Liver (tissue), 9 donors: ENCODE data around the gene KMT2B. TPM values are rescaled to one million over a fixed set of nuclear protein-coding genes. Genes with fewer than 3 reads are reported as not detected.
A peak's percentile ranks its signal among the peaks of the same experiment; 100 is the strongest.

ENCODE experiments used
- DNase-seq: peaks from one replicate; pipeline ENCODE4 v3.0.0-alpha.2; 2017; ENCODE audit warnings: low spot score
- H3K27ac ChIP-seq, 2 donors: one replicate each; pipeline ENCODE4 v1.7.0; 2013; ENCODE audit warnings: inconsistent platforms in 2 of 2, low read length in 2 of 2, control low read depth in 1 of 2, low read depth in 1 of 2, mild to moderate bottlenecking in 1 of 2
- H3K27me3 ChIP-seq, 4 donors: one replicate each; pipeline versions ENCODE4 v1.6.1 to v1.7.0; 2013; ENCODE audit warnings: low read length in 3 of 4, inconsistent platforms in 1 of 4, mild to moderate bottlenecking in 1 of 4, moderate library complexity in 1 of 4; ENCODE audit not compliant: control insufficient read depth in 4 of 4, insufficient read depth in 4 of 4
- H3K36me3 ChIP-seq, 4 donors: one replicate each; pipeline versions ENCODE4 v1.6.1 to v1.7.0; 2013; ENCODE audit warnings: low read length in 3 of 4, mild to moderate bottlenecking in 3 of 4, low read depth in 1 of 4, moderate library complexity in 1 of 4; ENCODE audit not compliant: control insufficient read depth in 4 of 4, insufficient read depth in 3 of 4
- H3K4me1 ChIP-seq, 4 donors: one replicate each; pipeline versions ENCODE4 v1.6.1 to v1.7.0; 2013; ENCODE audit warnings: low read length in 3 of 4, mild to moderate bottlenecking in 3 of 4, moderate library complexity in 1 of 4; ENCODE audit not compliant: control insufficient read depth in 4 of 4, insufficient read depth in 4 of 4
- H3K4me3 ChIP-seq, 3 donors: one replicate each; pipeline versions ENCODE4 v1.6.1 to v1.7.0; 2013; ENCODE audit warnings: low read length in 3 of 3, control low read depth in 1 of 3, low read depth in 1 of 3, mild to moderate bottlenecking in 1 of 3
- H3K9ac ChIP-seq, 2 donors: one replicate each; pipeline ENCODE4 v1.7.0; 2013; ENCODE audit warnings: low read length in 2 of 2, mild to moderate bottlenecking in 2 of 2, moderate library complexity in 2 of 2, control low read depth in 1 of 2, low read depth in 1 of 2
- H3K9me3 ChIP-seq, 4 donors: one replicate each; pipeline versions ENCODE4 v1.6.1 to v1.7.0; 2013; ENCODE audit warnings: low read length in 3 of 4; ENCODE audit not compliant: control insufficient read depth in 4 of 4
- EGR1 ChIP-seq, 2 donors: IDR thresholded peaks; 2 replicates each; pipeline ENCODE4 v1.6.1; 2016 to 2018; ENCODE audit warnings: antibody characterized with exemption in 2 of 2, low read depth in 2 of 2
- FOXA1 ChIP-seq: IDR thresholded peaks from 2 replicates; pipeline ENCODE4 v1.6.1; 2016; ENCODE audit warnings: antibody characterized with exemption
- GABPA ChIP-seq, 2 donors: IDR thresholded peaks in 1 of 2; conservative IDR thresholded peaks in 1 of 2; 2 replicates each; pipeline ENCODE4 v1.6.1; 2016; ENCODE audit warnings: antibody characterized with exemption in 2 of 2, mild to moderate bottlenecking in 1 of 2, moderate library complexity in 1 of 2
- HNF4A ChIP-seq, 2 donors: conservative IDR thresholded peaks; 2 replicates each; pipeline ENCODE4 v1.6.1; 2016; ENCODE audit warnings: antibody characterized with exemption in 2 of 2, mild to moderate bottlenecking in 2 of 2
- JUND ChIP-seq, 2 donors: IDR thresholded peaks; 2 replicates each; pipeline ENCODE4 v1.6.1; 2016; ENCODE audit warnings: antibody characterized with exemption in 2 of 2
- RAD21 ChIP-seq, 2 donors: IDR thresholded peaks; 2 replicates each; pipeline ENCODE4 v1.6.1; 2016; ENCODE audit warnings: antibody characterized with exemption in 2 of 2, mild to moderate bottlenecking in 2 of 2
- RXRA ChIP-seq, 2 donors: IDR thresholded peaks; 2 replicates each; pipeline ENCODE4 v1.6.1; 2017 to 2018; ENCODE audit warnings: antibody characterized with exemption in 2 of 2, mild to moderate bottlenecking in 1 of 2
- SP1 ChIP-seq: IDR thresholded peaks from 2 replicates; pipeline ENCODE4 v1.6.1; 2018; ENCODE audit warnings: antibody characterized with exemption, mild to moderate bottlenecking
- TAF1 ChIP-seq: conservative IDR thresholded peaks from 2 replicates; pipeline ENCODE4 v1.6.1; 2016; ENCODE audit warnings: antibody characterized with exemption, mild to moderate bottlenecking
- WGBS: extraction: QIAGEN DNeasy Blood & Tissue Kit; methylation state at CpG from one replicate; pipeline ENCODE4 v1.1.7; 2013; 5-methylcytosine and 5-hydroxymethylcytosine counted together
- polyA plus RNA-seq, 2 donors: library from polyadenylated mRNA; stranded (reverse) in 1 of 2; unstranded in 1 of 2; fragments of 200-250 nt in 1 of 2; fragments of >200 nt in 1 of 2; fragmentation: Nextera tagmentation in 1 of 2; extraction: Ambion mirVana in 1 of 2; gene quantifications; one replicate each; pipeline versions ENCODE4 v1.2.1 to v1.2.3, GENCODE V29; 2013 to 2015
- total RNA-seq, 2 donors: library from RNA; depleted of rRNA; stranded (reverse); fragments of >200 nt; gene quantifications; one replicate each; pipeline ENCODE4 v1.2.3, GENCODE V29; 2014
- TF ChIP-seq, protein P1 (sequence below): IDR thresholded peaks from 2 replicates; pipeline ENCODE4 v1.6.1; 2016; ENCODE audit warnings: antibody characterized with exemption, mild to moderate bottlenecking
- TF ChIP-seq, protein P2 (sequence below): fragments of 150-350 bp; IDR thresholded peaks from 2 replicates; pipeline ENCODE4 v1.5.1; 2017; ENCODE audit warnings: improper control_type of control experiment, low read depth, low read length; ENCODE audit not compliant: missing input control
- donor health status: healthy.
- donor health status: healthy.
- donor health status: healthy.
- donor health status: healthy.
- donor health status: healthy.

KMT2B gene
- total and polyA plus RNA-seq, 4 donors: 3.7 to 12.1 (median 8.3) TPM

DNA sequence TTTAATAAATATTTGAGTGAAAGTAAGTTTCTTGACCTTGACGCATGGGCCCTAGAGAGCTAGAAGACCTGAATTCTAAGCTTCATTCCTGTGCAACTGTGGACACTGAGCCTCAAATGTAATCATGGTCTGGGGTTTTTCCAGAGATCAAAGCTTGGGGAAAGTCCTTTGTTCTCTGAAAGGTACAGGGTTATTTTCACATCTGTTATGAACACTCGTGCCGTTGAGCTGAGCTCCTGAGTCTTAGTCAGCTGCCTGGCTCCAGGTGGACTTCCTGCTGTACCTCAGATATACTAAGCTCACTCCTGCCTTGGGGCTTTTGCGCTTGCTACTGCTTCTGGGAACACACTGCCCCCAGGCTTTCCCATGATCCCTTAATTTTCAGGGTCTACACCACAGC, 21.0 kb upstream of the KMT2B start:
- TF ChIP-seq, protein P1, sequence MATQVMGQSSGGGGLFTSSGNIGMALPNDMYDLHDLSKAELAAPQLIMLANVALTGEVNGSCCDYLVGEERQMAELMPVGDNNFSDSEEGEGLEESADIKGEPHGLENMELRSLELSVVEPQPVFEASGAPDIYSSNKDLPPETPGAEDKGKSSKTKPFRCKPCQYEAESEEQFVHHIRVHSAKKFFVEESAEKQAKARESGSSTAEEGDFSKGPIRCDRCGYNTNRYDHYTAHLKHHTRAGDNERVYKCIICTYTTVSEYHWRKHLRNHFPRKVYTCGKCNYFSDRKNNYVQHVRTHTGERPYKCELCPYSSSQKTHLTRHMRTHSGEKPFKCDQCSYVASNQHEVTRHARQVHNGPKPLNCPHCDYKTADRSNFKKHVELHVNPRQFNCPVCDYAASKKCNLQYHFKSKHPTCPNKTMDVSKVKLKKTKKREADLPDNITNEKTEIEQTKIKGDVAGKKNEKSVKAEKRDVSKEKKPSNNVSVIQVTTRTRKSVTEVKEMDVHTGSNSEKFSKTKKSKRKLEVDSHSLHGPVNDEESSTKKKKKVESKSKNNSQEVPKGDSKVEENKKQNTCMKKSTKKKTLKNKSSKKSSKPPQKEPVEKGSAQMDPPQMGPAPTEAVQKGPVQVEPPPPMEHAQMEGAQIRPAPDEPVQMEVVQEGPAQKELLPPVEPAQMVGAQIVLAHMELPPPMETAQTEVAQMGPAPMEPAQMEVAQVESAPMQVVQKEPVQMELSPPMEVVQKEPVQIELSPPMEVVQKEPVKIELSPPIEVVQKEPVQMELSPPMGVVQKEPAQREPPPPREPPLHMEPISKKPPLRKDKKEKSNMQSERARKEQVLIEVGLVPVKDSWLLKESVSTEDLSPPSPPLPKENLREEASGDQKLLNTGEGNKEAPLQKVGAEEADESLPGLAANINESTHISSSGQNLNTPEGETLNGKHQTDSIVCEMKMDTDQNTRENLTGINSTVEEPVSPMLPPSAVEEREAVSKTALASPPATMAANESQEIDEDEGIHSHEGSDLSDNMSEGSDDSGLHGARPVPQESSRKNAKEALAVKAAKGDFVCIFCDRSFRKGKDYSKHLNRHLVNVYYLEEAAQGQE: no peak
- TF ChIP-seq TAF1 (no peak), EGR1 (IDR thresholded peaks at IDR 0.05; ENCODE audit: low read depth in 2 of 2) (no peak), HNF4A (conservative IDR thresholded peaks at IDR 0.05) (no peak), RAD21 (IDR thresholded peaks at IDR 0.05) (no peak), JUND (IDR thresholded peaks at IDR 0.05) (no peak), RXRA (IDR thresholded peaks at IDR 0.05) (no peak), GABPA (IDR thresholded peaks at IDR 0.05 in 1 of 2, conservative IDR thresholded peaks at IDR 0.05 in 1 of 2) (no peak), FOXA1 (no peak)
- TF ChIP-seq, protein P2, sequence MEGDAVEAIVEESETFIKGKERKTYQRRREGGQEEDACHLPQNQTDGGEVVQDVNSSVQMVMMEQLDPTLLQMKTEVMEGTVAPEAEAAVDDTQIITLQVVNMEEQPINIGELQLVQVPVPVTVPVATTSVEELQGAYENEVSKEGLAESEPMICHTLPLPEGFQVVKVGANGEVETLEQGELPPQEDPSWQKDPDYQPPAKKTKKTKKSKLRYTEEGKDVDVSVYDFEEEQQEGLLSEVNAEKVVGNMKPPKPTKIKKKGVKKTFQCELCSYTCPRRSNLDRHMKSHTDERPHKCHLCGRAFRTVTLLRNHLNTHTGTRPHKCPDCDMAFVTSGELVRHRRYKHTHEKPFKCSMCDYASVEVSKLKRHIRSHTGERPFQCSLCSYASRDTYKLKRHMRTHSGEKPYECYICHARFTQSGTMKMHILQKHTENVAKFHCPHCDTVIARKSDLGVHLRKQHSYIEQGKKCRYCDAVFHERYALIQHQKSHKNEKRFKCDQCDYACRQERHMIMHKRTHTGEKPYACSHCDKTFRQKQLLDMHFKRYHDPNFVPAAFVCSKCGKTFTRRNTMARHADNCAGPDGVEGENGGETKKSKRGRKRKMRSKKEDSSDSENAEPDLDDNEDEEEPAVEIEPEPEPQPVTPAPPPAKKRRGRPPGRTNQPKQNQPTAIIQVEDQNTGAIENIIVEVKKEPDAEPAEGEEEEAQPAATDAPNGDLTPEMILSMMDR: no peak
- no peaks in the 10 kb centered on the region for H3K9me3 ChIP-seq
- 80% methylated on average over 4 of the region's 4 CpGs for WGBS

DNA sequence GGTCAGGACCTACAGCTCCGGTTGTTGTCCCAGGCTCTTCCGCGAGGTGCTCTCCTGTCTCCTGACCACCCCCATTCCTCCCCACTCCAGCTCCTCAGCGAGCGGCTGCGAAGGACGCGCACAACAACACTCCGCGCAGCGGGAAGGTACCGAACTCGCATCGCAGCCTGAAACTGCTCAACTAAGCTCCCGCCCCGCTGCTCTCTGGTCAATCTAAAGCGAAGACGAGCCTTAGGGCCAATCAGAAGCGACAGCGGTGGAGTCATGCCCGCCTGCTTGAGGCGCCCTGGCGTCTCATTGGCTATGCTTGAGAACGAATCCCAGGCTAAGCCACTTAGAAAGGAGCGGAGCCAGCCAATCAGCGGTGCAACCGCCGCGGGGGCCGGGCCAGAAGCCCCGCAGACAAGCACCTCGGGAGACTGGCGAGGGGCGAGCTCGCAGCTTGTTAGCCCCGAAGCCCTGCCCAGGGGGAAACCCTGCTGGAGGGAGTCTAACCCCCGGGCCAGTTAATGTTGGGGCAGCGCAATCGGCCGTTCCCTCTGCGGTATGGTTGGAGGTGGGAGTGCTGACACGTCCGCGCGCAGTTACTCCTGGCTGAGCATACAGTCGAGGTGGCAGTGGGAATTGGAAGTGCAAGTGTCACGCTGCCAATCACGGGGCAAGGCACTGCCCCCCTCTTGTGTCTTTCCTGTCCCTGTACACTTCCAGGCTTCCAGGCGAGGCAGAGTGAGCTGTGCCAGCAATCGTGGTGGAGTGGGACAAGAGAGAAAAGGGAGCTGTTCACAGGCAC, 15.4 kb upstream of the KMT2B start:
- under 1% methylated on average over 50 of the region's 50 CpGs for WGBS
- TF ChIP-seq, protein P1: no peak
- TF ChIP-seq SP1 (peak; percentile 99), TAF1 (peak; percentile 79)
- peak; percentile 88 for DNase-seq
- no peaks in the 10 kb centered on the region for H3K27me3 ChIP-seq
- H3K36me3 ChIP-seq: no peaks in the 10 kb centered on the region
- H3K4me3 ChIP-seq: peak overlapping the region; percentile 48 to 64 (median 61)
- H3K4me1 ChIP-seq: peaks cover 0 to 11% (median 6%) of the 10 kb centered on the region in 4 donors
- H3K9me3 ChIP-seq: no peaks in the 10 kb centered on the region
- no peak overlapping the region for H3K27ac ChIP-seq
- no peak overlapping the region for H3K9ac ChIP-seq

More for the DNA sequence above, 21.0 kb upstream of the KMT2B start:
- Histone ChIP-seq H3K9ac (no peak overlapping the region), H3K4me1 (peaks cover 0 to under 1% (median 0%) of the 10 kb centered on the region in 4 donors), H3K27ac (no peak overlapping the region), H3K36me3 (no peaks in the 10 kb centered on the region), H3K27me3 (no peaks in the 10 kb centered on the region), H3K4me3 (no peak overlapping the region)
- no peak for DNase-seq
